Panc1 (cell line): ENCODE measurements around the gene ZNF835. TPM values are rescaled to one million over a fixed set of nuclear protein-coding genes. Genes with fewer than 3 reads are reported as not detected.

Source experiments
- ATAC-seq: fragments of 200-7000 bp; cut with Tn5 transposase; 2 replicates; pipeline ENCODE4 v1.9.1; 2020; ENCODE audit warnings: mild to moderate bottlenecking, moderate library complexity
- BruUV-seq: library from RNA; stranded (reverse); fragments of 400-500 nt; replicated peaks from 2 replicates; lab custom pipeline; 2021; lab: Mats Ljungman, UMichigan
- CTCF ChIA-PET: fragments of 300-600 bp; sonication (Branson Sonifier 250); formaldehyde crosslinking; loops from one replicate; lab custom pipeline; 2022; ENCODE audit warnings: antibody characterized with exemption; lab: Charles Lee
- POLR2A ChIA-PET: fragments of 300-600 bp; sonication (Branson Sonifier 250); formaldehyde crosslinking; loops from one replicate; lab custom pipeline; 2022; ENCODE audit warnings: antibody characterized with exemption; lab: Charles Lee
- DNase-seq: peaks from one replicate; pipeline ENCODE4 v3.0.0-alpha.2; 2010; ENCODE audit warnings: low read depth, low spot score
- H3K27ac ChIP-seq: 2 replicates; pipeline ENCODE4 v1.5.1; 2011; ENCODE audit warnings: mild to moderate bottlenecking, low read length, inconsistent platforms
- H3K27me3 ChIP-seq: fragments of 200-500 bp; sonication (Bioruptor generic); 2 replicates; pipeline ENCODE4 v1.6.0; 2014; ENCODE audit warnings: low read length, inconsistent platforms; ENCODE audit not compliant: control insufficient read depth, insufficient read depth
- H3K36me3 ChIP-seq: fragments of 200-500 bp; sonication (Bioruptor generic); 2 replicates; pipeline ENCODE4 v1.5.1; 2014; ENCODE audit warnings: inconsistent platforms, mild to moderate bottlenecking, low read length, moderate library complexity; ENCODE audit not compliant: control insufficient read depth, insufficient read depth
- H3K4me1 ChIP-seq: 2 replicates; pipeline ENCODE4 v1.5.1; 2011; ENCODE audit warnings: inconsistent platforms, mild to moderate bottlenecking, low read length, moderate library complexity; ENCODE audit not compliant: control insufficient read depth, insufficient read depth
- H3K4me3 ChIP-seq, 2 experiments: 2 replicates each; pipeline ENCODE4 v1.5.1; 2011 to 2012; ENCODE audit warnings: low read depth in 2 of 2, low read length in 2 of 2, mild to moderate bottlenecking in 2 of 2, inconsistent platforms in 1 of 2, moderate library complexity in 1 of 2
- H3K9me3 ChIP-seq: fragments of 200-500 bp; sonication (Bioruptor generic); 2 replicates; pipeline ENCODE4 v1.5.1; 2014; ENCODE audit warnings: low read depth, mild to moderate bottlenecking, inconsistent platforms, low read length, moderate library complexity; ENCODE audit not compliant: control insufficient read depth, insufficient read depth
- CTCF ChIP-seq: fragments of 450-650 bp; IDR thresholded peaks from 2 replicates; pipeline ENCODE4 v1.5.1; 2017; ENCODE audit warnings: mild to moderate bottlenecking
- POLR2AphosphoS5 ChIP-seq: IDR thresholded peaks from 2 replicates; pipeline ENCODE4 v1.6.1; 2012; ENCODE audit warnings: mild to moderate bottlenecking, low read depth, low read length, moderate library complexity
- REST ChIP-seq, 2 experiments: IDR thresholded peaks; 2 replicates each; pipeline ENCODE4 v1.6.1; 2011 to 2012; ENCODE audit warnings: low read depth in 2 of 2, control low read depth in 1 of 2, low read length in 1 of 2, mild to moderate bottlenecking in 1 of 2, moderate library complexity in 1 of 2; ENCODE audit not compliant: insufficient read depth in 1 of 2
- SIN3A ChIP-seq: IDR thresholded peaks from 2 replicates; pipeline ENCODE4 v1.6.1; 2012; ENCODE audit warnings: low read depth, mild to moderate bottlenecking, low read length, moderate library complexity, borderline replicate concordance; ENCODE audit not compliant: insufficient read depth
- TCF7L2 ChIP-seq: IDR thresholded peaks from 2 replicates; pipeline ENCODE4 v1.6.1; 2011; ENCODE audit warnings: mild to moderate bottlenecking, low read depth, low read length, inconsistent platforms
- in situ Hi-C: cut with HindIII; loops from 2 replicates; pipeline ENCODE4 v1.10.0; 2016; ENCODE audit warnings: low sequenced_read_pairs, low pct_unique_long_range_greater_than_20kb
- intact Hi-C: fragments of 100-400 bp; cut with micrococcal nuclease; formaldehyde crosslinking; loops from one replicate; pipeline ENCODE4 v1.10.0; 2022; ENCODE audit not compliant: unreplicated experiment
- total RNA-seq: library from RNA; stranded (reverse); gene quantifications from one replicate; pipeline ENCODE4 v1.2.1, GENCODE V29; 2021; ENCODE audit not compliant: unreplicated experiment

ZNF835 gene
- total RNA-seq, 1 experiment from 2014 or later: not detected

GRCh38 chr19:56699552-56699951 lies 28.0 kb upstream of the ZNF835 start:
- CTCF ChIA-PET: no interaction called here

GRCh38 chr19:56692206-56692895 lies 20.8 kb upstream of the ZNF835 start:
- in situ Hi-C loops (no loop called here), intact Hi-C loops (no loop called here)
- no peaks in the 10 kb centered on the region for H3K36me3 ChIP-seq
- DNase-seq (no peak), ATAC-seq (no peak)
- ChIA-PET POLR2A (no interaction called here), CTCF (interaction anchor here (0.7 kb wide), 1 partner anchor 377 kb away, joined by 3 read pairs; no protein-coding TSS in a partner anchor)
- no peak overlapping the region for H3K4me3 ChIP-seq
- no peak overlapping the region for H3K27ac ChIP-seq
- no TSS peak for BruUV-seq
- no peaks in the 10 kb centered on the region for H3K4me1 ChIP-seq
- TF ChIP-seq TCF7L2: no peak
- TF ChIP-seq SIN3A: no peak
- TF ChIP-seq CTCF: no peak
- TF ChIP-seq REST (IDR thresholded peaks at IDR 0.05; ENCODE audit: insufficient read depth in 1 of 2, low read depth in 2 of 2, low read length in 1 of 2): no peak
- TF ChIP-seq POLR2AphosphoS5: no peak
- H3K27me3 ChIP-seq: no peaks in the 10 kb centered on the region
- H3K9me3 ChIP-seq: no peaks in the 10 kb centered on the region

More at GRCh38 chr19:56699552-56699951, 28.0 kb upstream of the ZNF835 start:
- ATAC-seq (no peak), DNase-seq (no peak)
- in situ Hi-C loops (no loop called here), intact Hi-C loops (no loop called here)
- no peaks in the 10 kb centered on the region for H3K36me3 ChIP-seq
- POLR2A ChIA-PET: no interaction called here
- peaks cover 15% of the 10 kb centered on the region; the same call in 1 of the 2 replicates for H3K9me3 ChIP-seq
- no peak overlapping the region for H3K27ac ChIP-seq
- BruUV-seq: no TSS peak
- TF ChIP-seq TCF7L2: no peak
- no peak for TF ChIP-seq REST (IDR thresholded peaks at IDR 0.05; ENCODE audit: insufficient read depth in 1 of 2, low read depth in 2 of 2, low read length in 1 of 2)
- no peak for TF ChIP-seq CTCF
- no peak for TF ChIP-seq SIN3A
- TF ChIP-seq POLR2AphosphoS5: no peak
- H3K27me3 ChIP-seq: no peaks in the 10 kb centered on the region
- H3K4me1 ChIP-seq: no peaks in the 10 kb centered on the region
- H3K4me3 ChIP-seq: no peak overlapping the region
